GM12872 (cell line): Measurements from ENCODE around the gene RAB15.

Experiments used
- CTCF ChIP-seq: IDR thresholded peaks from 3 replicates; pipeline ENCODE4 v1.5.1; 2011; ENCODE audit warnings: low read depth, mild to moderate bottlenecking, low read length, moderate library complexity; ENCODE audit not compliant: insufficient read depth

RAB15 gene

GRCh38 chr14:64947710-64948611, 24.2 kb downstream of the RAB15 start:
- TF ChIP-seq CTCF: no peak

- TF ChIP-seq CTCF: no peak
Measured at GRCh38 chr14:64946310-64947045, 25.7 kb downstream of the RAB15 start.

- no peak for TF ChIP-seq CTCF
Measured at GRCh38 chr14:64945431-64946178, 26.5 kb downstream of the RAB15 start.

GRCh38 chr14:64944861-64945260, 27.3 kb downstream of the RAB15 start:
- no peak for TF ChIP-seq CTCF

GRCh38 chr14:64944041-64944440, 28.1 kb downstream of the RAB15 start:
- TF ChIP-seq CTCF: no peak

GRCh38 chr14:64943556-64943955, 28.6 kb downstream of the RAB15 start:
- no peak for TF ChIP-seq CTCF
